GM23338 (cell line): ENCODE data around the gene KPNA5. TPM values are rescaled to one million over a fixed set of nuclear protein-coding genes. Genes with fewer than 3 reads are reported as not detected.

Source experiments
- ATAC-seq: fragments of 200-7000 bp; cut with Tn5 transposase; 3 replicates; pipeline ENCODE4 v1.9.1; 2020
- DNase-seq: peaks from one replicate; pipeline ENCODE4 v3.0.0-alpha.2; 2015; ENCODE audit warnings: low spot score
- H2AFZ ChIP-seq: fragments of 200-600 bp; sonication (generic); 2 replicates; pipeline ENCODE4 v1.8.0; 2016; ENCODE audit warnings: antibody characterized with exemption, mild to moderate bottlenecking, moderate library complexity
- H3F3A ChIP-seq: fragments of 200-600 bp; sonication (generic); replicated peaks from 2 replicates; pipeline ENCODE4 v1.8.0; 2017; ENCODE audit warnings: antibody characterized with exemption, mixed run types, low read depth
- H3K27ac ChIP-seq: fragments of 200-600 bp; sonication (generic); 2 replicates; pipeline ENCODE4 v1.6.1; 2016; ENCODE audit warnings: low read depth
- H3K27me3 ChIP-seq: fragments of 200-600 bp; sonication (generic); 2 replicates; pipeline ENCODE4 v1.8.0; 2016; ENCODE audit warnings: mild to moderate bottlenecking, mixed run types, moderate library complexity; ENCODE audit not compliant: insufficient read depth
- H3K36me3 ChIP-seq: fragments of 200-600 bp; sonication (generic); 2 replicates; pipeline ENCODE4 v1.8.0; 2016; ENCODE audit warnings: mild to moderate bottlenecking; ENCODE audit not compliant: insufficient read depth
- H3K4me1 ChIP-seq: fragments of 200-600 bp; sonication (generic); 2 replicates; pipeline ENCODE4 v1.8.0; 2016; ENCODE audit warnings: mild to moderate bottlenecking, moderate library complexity; ENCODE audit not compliant: insufficient read depth
- H3K4me2 ChIP-seq: fragments of 200-600 bp; sonication (generic); 2 replicates; pipeline ENCODE4 v1.7.1; 2017; ENCODE audit warnings: mixed run types
- H3K4me3 ChIP-seq: fragments of 200-600 bp; sonication (generic); 2 replicates; pipeline ENCODE4 v1.6.1; 2016; ENCODE audit warnings: mixed run types
- H3K79me2 ChIP-seq: fragments of 200-600 bp; sonication (generic); replicated peaks from 2 replicates; pipeline ENCODE4 v1.8.0; 2017; ENCODE audit warnings: mild to moderate bottlenecking; ENCODE audit not compliant: insufficient read depth
- H3K9me2 ChIP-seq: fragments of 200-600 bp; sonication (generic); 2 replicates; pipeline ENCODE4 v1.8.0; 2017; ENCODE audit not compliant: insufficient read depth
- H4K20me1 ChIP-seq: fragments of 200-600 bp; sonication (generic); replicated peaks from 2 replicates; pipeline ENCODE4 v1.8.0; 2017; ENCODE audit warnings: mild to moderate bottlenecking; ENCODE audit not compliant: insufficient read depth
- H3K27ac Mint-ChIP-seq: 2 replicates; pipeline ENCODE4 v1.8.0; 2020; ENCODE audit warnings: inconsistent platforms, mild to moderate bottlenecking, moderate library complexity, mixed read lengths
- H3K27me3 Mint-ChIP-seq: 3 replicates; pipeline ENCODE4 v1.8.0; 2022; ENCODE audit warnings: low read depth, mild to moderate bottlenecking, moderate library complexity, mixed read lengths, inconsistent platforms; ENCODE audit not compliant: insufficient read depth, poor library complexity
- H3K36me3 Mint-ChIP-seq: 3 replicates; pipeline ENCODE4 v1.8.0; 2021; ENCODE audit warnings: low read depth, mild to moderate bottlenecking, inconsistent platforms, moderate library complexity, mixed read lengths
- H3K4me1 Mint-ChIP-seq: 3 replicates; pipeline ENCODE4 v1.8.0; 2020; ENCODE audit warnings: mild to moderate bottlenecking, inconsistent platforms, mixed read lengths
- H3K4me3 Mint-ChIP-seq: 3 replicates; pipeline ENCODE4 v1.8.0; 2021; ENCODE audit warnings: moderate library complexity, mild to moderate bottlenecking, inconsistent platforms, mixed read lengths
- H3K9me3 Mint-ChIP-seq: 3 replicates; pipeline ENCODE4 v1.8.0; 2020; ENCODE audit warnings: moderate library complexity, mild to moderate bottlenecking, inconsistent platforms, mixed read lengths
- EZH2 ChIP-seq: fragments of 200-600 bp; sonication (generic); IDR thresholded peaks from one replicate; pipeline ENCODE4 v1.8.0; 2017; ENCODE audit warnings: antibody characterized with exemption, mild to moderate bottlenecking, low read depth; ENCODE audit not compliant: unreplicated experiment
- EZH2phosphoT487 ChIP-seq: fragments of 200-600 bp; sonication (generic); IDR thresholded peaks from one replicate; pipeline ENCODE4 v1.8.1; 2018; ENCODE audit warnings: antibody characterized with exemption; ENCODE audit not compliant: unreplicated experiment
- JUNB ChIP-seq: IDR thresholded peaks from one replicate; pipeline ENCODE4 v1.6.1; 2016; ENCODE audit warnings: antibody characterized with exemption; ENCODE audit not compliant: unreplicated experiment
- NANOG ChIP-seq: IDR thresholded peaks from 2 replicates; pipeline ENCODE4 v1.6.1; 2016; ENCODE audit warnings: antibody characterized with exemption, borderline replicate concordance
- POLR2AphosphoS5 ChIP-seq: IDR thresholded peaks from 2 replicates; pipeline ENCODE4 v1.6.1; 2016; ENCODE audit warnings: antibody characterized with exemption, low read depth
- STAT1 ChIP-seq: IDR thresholded peaks from one replicate; pipeline ENCODE4 v1.6.1; 2016; ENCODE audit warnings: antibody characterized with exemption; ENCODE audit not compliant: unreplicated experiment
- ZNF114 ChIP-seq: fragments of 250-450 bp; sonication (Bioruptor Pico); IDR thresholded peaks from 2 replicates; pipeline ENCODE4 v1.5.0; 2020; ENCODE audit warnings: mild to moderate bottlenecking, moderate library complexity
- ZNF331 ChIP-seq: fragments of 250-450 bp; sonication (Bioruptor Pico); IDR thresholded peaks from 2 replicates; pipeline ENCODE4 v1.5.0; 2020; ENCODE audit warnings: low read depth, mild to moderate bottlenecking, moderate library complexity
- polyA plus RNA-seq: library from polyadenylated mRNA; unstranded; fragments of >200 nt; fragmentation: Nextera tagmentation; extraction: Ambion mirVana; gene quantifications from 2 replicates; pipeline ENCODE4 v1.2.1, GENCODE V29; 2016
- total RNA-seq: library from RNA; depleted of rRNA; stranded (reverse); fragments of >200 nt; shearing (Covaris generic); gene quantifications from 2 replicates; pipeline ENCODE4 v1.2.3, GENCODE V29; 2014
- TF ChIP-seq, protein P1 (sequence below): IDR thresholded peaks from 2 replicates; pipeline ENCODE4 v1.6.1; 2016; ENCODE audit warnings: antibody characterized with exemption
- TF ChIP-seq, protein P2 (sequence below), 2 experiments: fragments of 200-600 bp in 1 of 2; sonication (generic) in 1 of 2; conservative IDR thresholded peaks; 2 replicates each; pipeline versions ENCODE4 v1.5.1 to v1.6.1; 2016 to 2017; ENCODE audit warnings: antibody characterized with exemption in 2 of 2, low read depth in 2 of 2, mild to moderate bottlenecking in 2 of 2, moderate library complexity in 1 of 2
- TF ChIP-seq, protein P3 (sequence below): IDR thresholded peaks from one replicate; pipeline ENCODE4 v1.6.1; 2018; ENCODE audit warnings: antibody characterized with exemption; ENCODE audit not compliant: unreplicated experiment

Gene KPNA5
- total and polyA plus RNA-seq, 2 experiments from 2014 or later = 6.9 to 16.3 TPM

DNA sequence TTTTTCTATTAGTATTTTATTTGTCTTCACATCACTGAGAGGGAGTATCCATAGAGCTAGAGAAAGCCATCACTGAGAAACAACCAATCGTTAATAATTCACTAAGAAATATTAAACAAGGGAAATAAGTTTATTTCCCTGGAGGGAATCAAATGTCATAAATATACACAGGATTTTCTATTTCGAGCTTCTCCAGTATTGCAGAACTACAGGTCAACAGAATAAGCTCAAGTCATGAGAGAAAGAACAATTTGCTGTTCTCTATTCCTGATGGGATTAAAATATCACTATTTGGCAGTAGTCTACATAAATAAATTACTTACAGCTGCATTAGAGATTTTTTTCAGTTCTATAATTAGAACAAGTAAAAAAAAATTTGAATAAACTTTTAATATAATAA lies 86.7 kb downstream of the KPNA5 start:
- Mint-ChIP-seq H3K27ac (no peak overlapping the region), H3K4me3 (no peak overlapping the region), H3K9me3 (no peaks in the 10 kb centered on the region), H3K36me3 (no peaks in the 10 kb centered on the region; the same call in 2 of the 3 replicates), H3K27me3 (peaks cover 31% of the 10 kb centered on the region), H3K4me1 (peaks cover 7% of the 10 kb centered on the region)
- TF ChIP-seq JUNB = no peak
- no peak for TF ChIP-seq ZNF114
- no peak for TF ChIP-seq EZH2
- TF ChIP-seq NANOG = no peak
- TF ChIP-seq STAT1 = no peak
- no peaks in the 10 kb centered on the region for H4K20me1 ChIP-seq
- H3K27me3 ChIP-seq = peaks cover 48% of the 10 kb centered on the region
- H3K36me3 ChIP-seq = no peaks in the 10 kb centered on the region
- H2AFZ ChIP-seq = no peak overlapping the region
- H3K4me3 ChIP-seq = no peak overlapping the region
- DNase-seq = no peak
- peaks cover 9% of the 10 kb centered on the region; the same call in 1 of the 2 replicates for H3K4me1 ChIP-seq
- no peak overlapping the region for H3K4me2 ChIP-seq
- no peaks in the 10 kb centered on the region for H3K9me2 ChIP-seq
- no peak for ATAC-seq
- no peak overlapping the region for H3K27ac ChIP-seq
- no peaks in the 10 kb centered on the region for H3K79me2 ChIP-seq
- no peaks in the 10 kb centered on the region for H3F3A ChIP-seq

DNA sequence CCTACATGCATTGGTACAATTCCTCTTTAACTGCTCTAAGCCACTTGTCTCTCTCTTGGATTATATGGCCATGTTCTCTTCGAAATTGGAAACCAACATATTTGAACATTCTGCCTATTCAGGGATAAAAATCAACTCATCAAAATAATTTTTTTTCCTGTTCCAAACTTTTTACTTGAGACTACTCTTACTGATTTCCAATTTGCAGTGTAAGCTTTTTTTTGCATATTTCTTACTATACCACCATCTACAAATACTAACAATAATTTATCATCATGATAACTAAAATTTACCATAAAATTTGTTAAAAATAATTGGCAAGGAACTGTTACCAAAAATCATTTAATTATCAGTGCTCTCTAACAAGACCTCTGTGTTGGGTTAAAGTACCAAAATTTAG lies 91.4 kb downstream of the KPNA5 start:
- H3K9me2 ChIP-seq = no peaks in the 10 kb centered on the region
- DNase-seq = no peak
- H3K4me3 ChIP-seq = no peak overlapping the region
- no peak for ATAC-seq
- Mint-ChIP-seq H3K27ac (no peak overlapping the region), H3K4me1 (no peaks in the 10 kb centered on the region), H3K4me3 (no peak overlapping the region), H3K9me3 (no peaks in the 10 kb centered on the region), H3K27me3 (peaks cover 2% of the 10 kb centered on the region), H3K36me3 (no peaks in the 10 kb centered on the region)
- no peaks in the 10 kb centered on the region for H3K36me3 ChIP-seq
- peaks cover 3% of the 10 kb centered on the region for H3K27me3 ChIP-seq
- no peaks in the 10 kb centered on the region for H3K4me1 ChIP-seq
- TF ChIP-seq, protein P1, sequence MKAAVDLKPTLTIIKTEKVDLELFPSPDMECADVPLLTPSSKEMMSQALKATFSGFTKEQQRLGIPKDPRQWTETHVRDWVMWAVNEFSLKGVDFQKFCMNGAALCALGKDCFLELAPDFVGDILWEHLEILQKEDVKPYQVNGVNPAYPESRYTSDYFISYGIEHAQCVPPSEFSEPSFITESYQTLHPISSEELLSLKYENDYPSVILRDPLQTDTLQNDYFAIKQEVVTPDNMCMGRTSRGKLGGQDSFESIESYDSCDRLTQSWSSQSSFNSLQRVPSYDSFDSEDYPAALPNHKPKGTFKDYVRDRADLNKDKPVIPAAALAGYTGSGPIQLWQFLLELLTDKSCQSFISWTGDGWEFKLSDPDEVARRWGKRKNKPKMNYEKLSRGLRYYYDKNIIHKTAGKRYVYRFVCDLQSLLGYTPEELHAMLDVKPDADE = no peak
- TF ChIP-seq ZNF331 (CRISPR knock-in tag) (no peak), EZH2phosphoT487 (no peak), JUNB (no peak), ZNF114 (no peak), STAT1 (no peak), POLR2AphosphoS5 (no peak)
- TF ChIP-seq, protein P2, sequence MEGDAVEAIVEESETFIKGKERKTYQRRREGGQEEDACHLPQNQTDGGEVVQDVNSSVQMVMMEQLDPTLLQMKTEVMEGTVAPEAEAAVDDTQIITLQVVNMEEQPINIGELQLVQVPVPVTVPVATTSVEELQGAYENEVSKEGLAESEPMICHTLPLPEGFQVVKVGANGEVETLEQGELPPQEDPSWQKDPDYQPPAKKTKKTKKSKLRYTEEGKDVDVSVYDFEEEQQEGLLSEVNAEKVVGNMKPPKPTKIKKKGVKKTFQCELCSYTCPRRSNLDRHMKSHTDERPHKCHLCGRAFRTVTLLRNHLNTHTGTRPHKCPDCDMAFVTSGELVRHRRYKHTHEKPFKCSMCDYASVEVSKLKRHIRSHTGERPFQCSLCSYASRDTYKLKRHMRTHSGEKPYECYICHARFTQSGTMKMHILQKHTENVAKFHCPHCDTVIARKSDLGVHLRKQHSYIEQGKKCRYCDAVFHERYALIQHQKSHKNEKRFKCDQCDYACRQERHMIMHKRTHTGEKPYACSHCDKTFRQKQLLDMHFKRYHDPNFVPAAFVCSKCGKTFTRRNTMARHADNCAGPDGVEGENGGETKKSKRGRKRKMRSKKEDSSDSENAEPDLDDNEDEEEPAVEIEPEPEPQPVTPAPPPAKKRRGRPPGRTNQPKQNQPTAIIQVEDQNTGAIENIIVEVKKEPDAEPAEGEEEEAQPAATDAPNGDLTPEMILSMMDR (conservative IDR thresholded peaks at IDR 0.05; ENCODE audit: low read depth in 2 of 2) = no peak
- TF ChIP-seq, protein P3, sequence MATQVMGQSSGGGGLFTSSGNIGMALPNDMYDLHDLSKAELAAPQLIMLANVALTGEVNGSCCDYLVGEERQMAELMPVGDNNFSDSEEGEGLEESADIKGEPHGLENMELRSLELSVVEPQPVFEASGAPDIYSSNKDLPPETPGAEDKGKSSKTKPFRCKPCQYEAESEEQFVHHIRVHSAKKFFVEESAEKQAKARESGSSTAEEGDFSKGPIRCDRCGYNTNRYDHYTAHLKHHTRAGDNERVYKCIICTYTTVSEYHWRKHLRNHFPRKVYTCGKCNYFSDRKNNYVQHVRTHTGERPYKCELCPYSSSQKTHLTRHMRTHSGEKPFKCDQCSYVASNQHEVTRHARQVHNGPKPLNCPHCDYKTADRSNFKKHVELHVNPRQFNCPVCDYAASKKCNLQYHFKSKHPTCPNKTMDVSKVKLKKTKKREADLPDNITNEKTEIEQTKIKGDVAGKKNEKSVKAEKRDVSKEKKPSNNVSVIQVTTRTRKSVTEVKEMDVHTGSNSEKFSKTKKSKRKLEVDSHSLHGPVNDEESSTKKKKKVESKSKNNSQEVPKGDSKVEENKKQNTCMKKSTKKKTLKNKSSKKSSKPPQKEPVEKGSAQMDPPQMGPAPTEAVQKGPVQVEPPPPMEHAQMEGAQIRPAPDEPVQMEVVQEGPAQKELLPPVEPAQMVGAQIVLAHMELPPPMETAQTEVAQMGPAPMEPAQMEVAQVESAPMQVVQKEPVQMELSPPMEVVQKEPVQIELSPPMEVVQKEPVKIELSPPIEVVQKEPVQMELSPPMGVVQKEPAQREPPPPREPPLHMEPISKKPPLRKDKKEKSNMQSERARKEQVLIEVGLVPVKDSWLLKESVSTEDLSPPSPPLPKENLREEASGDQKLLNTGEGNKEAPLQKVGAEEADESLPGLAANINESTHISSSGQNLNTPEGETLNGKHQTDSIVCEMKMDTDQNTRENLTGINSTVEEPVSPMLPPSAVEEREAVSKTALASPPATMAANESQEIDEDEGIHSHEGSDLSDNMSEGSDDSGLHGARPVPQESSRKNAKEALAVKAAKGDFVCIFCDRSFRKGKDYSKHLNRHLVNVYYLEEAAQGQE = no peak
- H2AFZ ChIP-seq = no peak overlapping the region
- H3K27ac ChIP-seq = no peak overlapping the region
- H3F3A ChIP-seq = no peaks in the 10 kb centered on the region
- H3K4me2 ChIP-seq = no peak overlapping the region
- H3K79me2 ChIP-seq = no peaks in the 10 kb centered on the region
- H4K20me1 ChIP-seq = no peaks in the 10 kb centered on the region
